ENCODE results near the gene PTPRM. TPM values are rescaled to one million over a fixed set of nuclear protein-coding genes. Genes with fewer than 3 reads are reported as not detected.
A peak's percentile ranks its signal among the peaks of the same experiment; 100 is the strongest.

PTPRM gene
- total RNA-seq, 4 donors from 2014 or later, result 81.5 to 98.9 (median 86.8) TPM

DNA sequence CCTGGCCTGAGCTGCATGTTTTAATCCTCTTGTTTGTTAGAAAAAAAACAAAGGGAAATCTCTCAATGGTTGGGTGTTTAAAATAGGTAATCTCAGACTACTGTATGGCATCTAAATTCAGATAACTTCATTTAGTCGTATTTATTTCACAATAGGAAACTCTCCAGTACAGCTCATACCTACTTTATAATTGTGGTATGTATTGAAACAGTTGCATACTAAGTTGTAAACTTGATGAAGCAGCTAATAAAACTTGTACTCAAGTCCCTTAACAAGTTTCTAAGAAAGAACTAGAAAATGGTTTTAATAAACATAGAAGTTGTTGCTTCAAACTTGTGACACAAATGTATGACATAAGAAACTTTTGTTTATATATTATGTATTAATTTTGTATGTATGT is 334.5 kb downstream of the PTPRM start:
- H3K27me3 ChIP-seq, result no peaks in the 10 kb centered on the region
- 47 to 64% methylated on average over 1 of the region's 1 CpG for WGBS, 2 donors (ENCODE audit: low coverage in 1 of 2)

DNA sequence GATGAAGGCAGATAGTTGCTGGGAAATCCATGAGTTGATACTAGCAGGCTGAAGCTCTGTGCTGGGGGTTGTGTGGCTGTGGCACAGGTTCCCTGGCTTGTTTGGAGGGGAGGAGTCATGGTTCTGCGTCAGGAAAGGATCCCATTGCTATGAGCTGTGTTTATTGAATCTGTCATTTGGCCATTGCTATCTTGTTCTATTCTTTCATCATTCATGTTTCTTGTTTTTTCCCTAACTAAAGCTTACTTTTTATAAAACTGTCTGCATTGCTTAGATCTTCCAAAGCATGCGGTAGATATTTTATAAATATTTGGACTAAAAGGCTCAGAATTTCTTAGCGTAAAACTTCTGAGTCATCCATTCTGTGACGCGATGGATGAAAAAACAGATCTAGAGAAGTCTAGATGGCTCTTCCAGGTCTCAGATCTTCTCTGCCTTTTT is 335.3 kb downstream of the PTPRM start:
- no peaks in the 10 kb centered on the region for H3K27me3 ChIP-seq
- H3K4me3 ChIP-seq, result no peak overlapping the region
- no peak for TF ChIP-seq POLR2A (IDR thresholded peaks at IDR 0.05)
- peak; percentile 80 for TF ChIP-seq POLR2AphosphoS5 (IDR thresholded peaks at IDR 0.05)
- no peak for TF ChIP-seq EP300 (IDR thresholded peaks at IDR 0.05)
- no peak for TF ChIP-seq CTCF (IDR thresholded peaks at IDR 0.05)
- peak; percentile 93 for ATAC-seq
- H3K4me1 ChIP-seq, result peaks cover 0 to 29% (median 10%) of the 10 kb centered on the region in 3 donors
- no peaks in the 10 kb centered on the region for H3K36me3 ChIP-seq
- WGBS, 2 donors (ENCODE audit: low coverage in 1 of 2), result 15 to 28% methylated on average over 5 of the region's 5 CpGs
- H3K27ac ChIP-seq, result peak overlapping the region; percentile 71 to 87 (median 76)
- no peaks in the 10 kb centered on the region for H3K9me3 ChIP-seq

More for the DNA sequence above, 334.5 kb downstream of the PTPRM start:
- TF ChIP-seq POLR2A (IDR thresholded peaks at IDR 0.05) (no peak), POLR2AphosphoS5 (IDR thresholded peaks at IDR 0.05) (no peak), EP300 (IDR thresholded peaks at IDR 0.05) (no peak), CTCF (IDR thresholded peaks at IDR 0.05) (no peak)
- Histone ChIP-seq H3K4me3 (no peak overlapping the region), H3K4me1 (peaks cover 0 to 36% (median 10%) of the 10 kb centered on the region in 3 donors), H3K9me3 (no peaks in the 10 kb centered on the region), H3K36me3 (no peaks in the 10 kb centered on the region), H3K27ac (peak overlapping the region; percentile 71 to 87 (median 76))
- ATAC-seq, result no peak

GRCh38 chr18:7904529-7904928 is 337.4 kb downstream of the PTPRM start:
- Histone ChIP-seq H3K9me3 (no peaks in the 10 kb centered on the region), H3K27ac (peak overlapping the region in 1 of 4 donors; percentile 22), H3K36me3 (no peaks in the 10 kb centered on the region), H3K4me1 (peaks cover 0 to 29% (median 10%) of the 10 kb centered on the region in 3 donors), H3K4me3 (no peak overlapping the region), H3K27me3 (no peaks in the 10 kb centered on the region)
- 46 to 72% methylated on average over 2 of the region's 2 CpGs for WGBS, 2 donors (ENCODE audit: low coverage in 1 of 2)
- ATAC-seq, result no peak
- TF ChIP-seq POLR2A (IDR thresholded peaks at IDR 0.05) (no peak), POLR2AphosphoS5 (IDR thresholded peaks at IDR 0.05) (no peak), CTCF (IDR thresholded peaks at IDR 0.05) (no peak)

DNA sequence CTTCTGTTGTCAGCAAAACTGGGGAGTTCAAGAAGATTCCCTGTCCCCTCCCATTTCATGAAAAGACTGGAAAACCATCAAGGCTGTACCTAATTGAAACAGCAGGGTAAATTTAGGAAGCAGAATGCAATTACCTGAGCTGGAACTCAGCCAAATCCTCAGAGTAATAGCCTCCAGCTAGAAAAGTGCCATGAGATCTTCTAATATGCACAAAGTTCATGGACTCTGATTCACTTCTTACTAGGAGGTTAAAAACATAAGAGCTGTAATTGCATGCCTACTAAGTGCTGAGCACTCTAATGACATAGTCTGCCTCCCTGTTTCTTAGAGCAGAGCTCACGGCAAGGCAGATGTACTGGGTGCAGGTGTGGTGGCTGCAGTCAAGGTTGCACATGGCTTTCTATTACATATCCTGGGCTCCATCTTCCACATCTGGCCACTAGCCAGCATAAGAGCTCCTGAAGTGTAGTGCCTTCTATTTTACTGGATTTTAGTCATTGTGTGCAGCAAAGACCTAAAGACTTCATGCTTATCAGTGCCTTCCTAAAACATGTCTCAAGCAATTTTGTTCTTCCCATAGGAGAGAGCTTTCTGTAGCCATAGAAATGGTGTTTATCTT is 341.7 kb downstream of the PTPRM start:
- no peak for TF ChIP-seq EP300 (IDR thresholded peaks at IDR 0.05)
- ATAC-seq, result no peak
- Histone ChIP-seq H3K9me3 (peaks cover 0 to 10% (median 0%) of the 10 kb centered on the region in 3 donors), H3K36me3 (no peaks in the 10 kb centered on the region), H3K27me3 (no peaks in the 10 kb centered on the region), H3K4me3 (no peak overlapping the region), H3K4me1 (no peaks in the 10 kb centered on the region), H3K27ac (no peak overlapping the region)
- WGBS, 2 donors (ENCODE audit: low coverage in 1 of 2), result no CpG with 5 or more reads among the region's 1 CpG

DNA sequence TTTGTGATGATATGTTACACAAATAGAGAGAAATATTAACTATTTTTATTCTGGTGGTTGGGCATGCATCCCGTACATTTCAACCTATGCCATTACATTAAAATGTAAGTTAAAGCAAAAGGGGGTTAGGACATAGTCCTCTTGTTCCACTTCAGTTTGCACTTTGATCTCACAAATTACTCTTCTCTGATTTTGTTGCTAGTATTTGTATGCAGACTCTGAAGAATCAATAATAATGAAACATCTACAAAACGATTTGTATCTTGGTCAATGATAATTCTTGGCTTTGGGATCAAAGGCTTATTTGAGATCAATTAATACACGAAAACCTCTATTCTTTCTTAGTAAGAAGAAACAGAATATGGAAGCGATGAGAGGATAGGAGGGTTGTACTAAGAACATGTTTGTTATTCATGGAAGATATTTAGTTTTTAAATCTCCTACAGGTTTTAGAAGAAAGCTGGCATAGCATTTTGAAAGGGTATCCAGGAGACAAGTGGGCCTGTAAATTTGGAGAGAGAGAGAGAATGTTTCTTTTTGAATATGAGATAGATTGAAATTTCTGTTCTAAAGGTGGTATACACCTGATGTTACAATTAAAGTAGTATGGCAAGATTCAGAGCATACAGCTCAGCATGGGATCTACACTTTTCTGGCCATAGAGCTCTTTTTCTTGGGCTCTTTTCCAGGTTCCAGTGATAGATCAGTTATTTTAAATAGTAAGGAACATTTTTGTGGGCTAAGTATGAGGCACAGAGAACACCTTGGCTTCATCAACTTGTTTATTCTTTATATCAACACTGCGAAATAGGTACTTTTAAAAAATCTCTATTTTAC is 347.9 kb downstream of the PTPRM start:
- no peaks in the 10 kb centered on the region for H3K36me3 ChIP-seq
- WGBS, 2 donors (ENCODE audit: low coverage in 1 of 2), result 78 to 84% methylated on average over 5 of the region's 5 CpGs
- no peak overlapping the region for H3K4me3 ChIP-seq
- no peaks in the 10 kb centered on the region for H3K27me3 ChIP-seq
- H3K9me3 ChIP-seq, result peaks cover 0 to 13% (median 0%) of the 10 kb centered on the region in 3 donors
- ATAC-seq, result no peak
- H3K4me1 ChIP-seq, result peaks cover 3 to 22% (median 6%) of the 10 kb centered on the region in 3 donors
- H3K27ac ChIP-seq, result no peak overlapping the region
- TF ChIP-seq POLR2AphosphoS5 (IDR thresholded peaks at IDR 0.05) (no peak), CTCF (IDR thresholded peaks at IDR 0.05) (no peak), EP300 (IDR thresholded peaks at IDR 0.05) (no peak), POLR2A (IDR thresholded peaks at IDR 0.05) (no peak)

All from gastroesophageal sphincter (tissue), 4 donors.